H1 (cell line): ENCODE measurements around the gene MAPK8. TPM values are rescaled to one million over a fixed set of nuclear protein-coding genes. Genes with fewer than 3 reads are reported as not detected.

Source experiments
- CTCF ChIA-PET: fragments of 300-600 bp; sonication (Branson Sonifier 250); formaldehyde crosslinking; loops from one replicate; lab custom pipeline; 2021; ENCODE audit not compliant: partially characterized antibody; lab: Charles Lee
- POLR2A ChIA-PET: fragments of 300-600 bp; sonication (Branson Sonifier 250); formaldehyde crosslinking; loops from one replicate; lab custom pipeline; 2021; ENCODE audit warnings: inconsistent platforms; ENCODE audit not compliant: partially characterized antibody; lab: Charles Lee
- DNase-seq, 2 experiments: peaks; one replicate each; pipeline versions ENCODE4 v3.0.0 to v3.0.0-alpha.2; 2010 to 2022; ENCODE audit warnings: low spot score in 2 of 2, low read depth in 1 of 2, mixed read lengths in 1 of 2
- FAIRE-seq: peaks from 2 replicates; lab custom pipeline; 2011; peaks lifted over from hg19 to GRCh38; lab: Jason Lieb, UNC
- H2AFZ ChIP-seq: 2 replicates; pipeline ENCODE4 v1.8.1; 2012; ENCODE audit warnings: low read length, inconsistent platforms
- H2AK5ac ChIP-seq: 2 replicates; pipeline ENCODE4 v1.6.1; 2013; ENCODE audit warnings: low read depth, low read length
- H2BK120ac ChIP-seq: replicated peaks from 2 replicates; pipeline ENCODE3; 2013; ENCODE audit warnings: low read depth, low read length, inconsistent platforms
- H2BK12ac ChIP-seq: 2 replicates; pipeline ENCODE4 v1.6.1; 2013; ENCODE audit warnings: low read depth, low read length
- H2BK15ac ChIP-seq: 2 replicates; pipeline ENCODE4 v1.6.1; 2013; ENCODE audit warnings: low read length
- H2BK20ac ChIP-seq: 2 replicates; pipeline ENCODE4 v1.6.1; 2013; ENCODE audit warnings: low read length
- H2BK5ac ChIP-seq: 2 replicates; pipeline ENCODE4 v1.6.1; 2013; ENCODE audit warnings: low read depth, low read length
- H3K14ac ChIP-seq: 2 replicates; pipeline ENCODE4 v1.6.1; 2013; ENCODE audit warnings: inconsistent platforms; ENCODE audit not compliant: insufficient read length
- H3K18ac ChIP-seq: 2 replicates; pipeline ENCODE4 v1.6.1; 2013; ENCODE audit warnings: low read length; ENCODE audit errors: extremely low read depth
- H3K23ac ChIP-seq: 2 replicates; pipeline ENCODE4 v1.6.1; 2013; ENCODE audit warnings: inconsistent platforms; ENCODE audit not compliant: insufficient read length
- H3K23me2 ChIP-seq: 2 replicates; pipeline ENCODE4 v1.6.1; 2013; ENCODE audit warnings: low read depth, low read length
- H3K27ac ChIP-seq: 2 replicates; pipeline ENCODE4 v1.6.1; 2011; ENCODE audit warnings: low read depth, low read length, inconsistent platforms
- H3K27me3 ChIP-seq, 4 experiments: replicated peaks in 1 of 4; 1 replicate in 1 of 4; 2 replicates in 3 of 4; pipeline versions ENCODE4 v1.6.1 to v1.8.1; 2011 to 2013; ENCODE audit warnings: low read length in 3 of 4, mild to moderate bottlenecking in 3 of 4, inconsistent platforms in 2 of 4, mixed read lengths in 2 of 4, moderate library complexity in 1 of 4; ENCODE audit not compliant: control insufficient read depth in 3 of 4, insufficient read depth in 3 of 4; ENCODE audit errors: extremely low read depth in 1 of 4
- H3K36me3 ChIP-seq, 4 experiments: 2 replicates each; pipeline versions ENCODE4 v1.6.1 to v1.8.1; 2011 to 2013; ENCODE audit warnings: mild to moderate bottlenecking in 4 of 4, low read length in 3 of 4, moderate library complexity in 2 of 4, control low read depth in 1 of 4, inconsistent platforms in 1 of 4; ENCODE audit not compliant: insufficient read depth in 4 of 4, control insufficient read depth in 2 of 4
- H3K4ac ChIP-seq: replicated peaks from 2 replicates; pipeline ENCODE3; 2013; ENCODE audit warnings: low read length, low read depth, mixed read lengths, inconsistent platforms; ENCODE audit not compliant: insufficient read length
- H3K4me1 ChIP-seq, 4 experiments: replicated peaks in 1 of 4; 1 replicate in 1 of 4; 2 replicates in 3 of 4; pipeline versions ENCODE4 v1.6.1 to v1.8.1; 2011 to 2013; ENCODE audit warnings: low read length in 3 of 4, inconsistent platforms in 2 of 4, mixed read lengths in 1 of 4; ENCODE audit not compliant: insufficient read depth in 4 of 4, control insufficient read depth in 3 of 4
- H3K4me2 ChIP-seq, 2 experiments: 2 replicates each; pipeline versions ENCODE4 v1.6.1 to v1.8.1; 2011 to 2013; ENCODE audit warnings: low read depth in 2 of 2, low read length in 2 of 2, control low read depth in 1 of 2, inconsistent platforms in 1 of 2, mild to moderate bottlenecking in 1 of 2; ENCODE audit not compliant: insufficient read depth in 1 of 2
- H3K4me3 ChIP-seq, 4 experiments: fragments of 200-600, 300-600 bp in 1 of 4; sonication (generic), shearing (Covaris generic), sonication (Bioruptor Twin) in 1 of 4; 2 replicates each; pipeline versions ENCODE4 v1.5.1 to v1.8.1; 2011 to 2016; ENCODE audit warnings: low read length in 4 of 4, low read depth in 3 of 4, control low read depth in 2 of 4, inconsistent platforms in 2 of 4, mild to moderate bottlenecking in 2 of 4, mixed read lengths in 1 of 4, moderate library complexity in 1 of 4; ENCODE audit not compliant: insufficient read depth in 2 of 4; ENCODE audit errors: extremely low read depth in 1 of 4
- H3K56ac ChIP-seq: replicated peaks from 2 replicates; pipeline ENCODE3; 2013; ENCODE audit warnings: low read depth, mild to moderate bottlenecking, mixed read lengths, low read length, inconsistent platforms; ENCODE audit not compliant: insufficient read length
- H3K79me1 ChIP-seq: 2 replicates; pipeline ENCODE4 v1.6.1; 2013; ENCODE audit warnings: low read depth, low read length, control low read depth
- H3K79me2 ChIP-seq, 2 experiments: 2 replicates each; pipeline versions ENCODE4 v1.6.1 to v1.8.1; 2012 to 2013; ENCODE audit warnings: low read length in 2 of 2, mild to moderate bottlenecking in 2 of 2, inconsistent platforms in 1 of 2; ENCODE audit not compliant: insufficient read depth in 2 of 2, control insufficient read depth in 1 of 2
- H3K9ac ChIP-seq, 4 experiments: replicated peaks in 1 of 4; 1 replicate in 1 of 4; 2 replicates in 3 of 4; pipeline versions ENCODE4 v1.6.1 to v1.8.1; 2011 to 2013; ENCODE audit warnings: low read depth in 3 of 4, low read length in 3 of 4, control low read depth in 2 of 4, mild to moderate bottlenecking in 2 of 4, moderate library complexity in 2 of 4, inconsistent platforms in 1 of 4; ENCODE audit errors: extremely low read depth in 1 of 4
- H3K9me3 ChIP-seq, 2 experiments: 2 replicates each; pipeline versions ENCODE4 v1.6.1 to v1.8.1; 2012 to 2013; ENCODE audit warnings: mild to moderate bottlenecking in 2 of 2, moderate library complexity in 2 of 2, control low read depth in 1 of 2, inconsistent platforms in 1 of 2, low read depth in 1 of 2, low read length in 1 of 2, mixed read lengths in 1 of 2; ENCODE audit not compliant: insufficient read depth in 2 of 2
- H4K20me1 ChIP-seq, 2 experiments: replicated peaks in 1 of 2; 2 replicates each; pipeline versions ENCODE3 to v1.8.1; 2011 to 2013; ENCODE audit warnings: inconsistent platforms in 2 of 2, low read length in 2 of 2, mild to moderate bottlenecking in 1 of 2; ENCODE audit not compliant: insufficient read depth in 2 of 2, control insufficient read depth in 1 of 2
- H4K5ac ChIP-seq: 2 replicates; pipeline ENCODE4 v1.6.1; 2013; ENCODE audit warnings: low read length, low read depth, mixed read lengths, inconsistent platforms; ENCODE audit not compliant: insufficient read length
- H4K8ac ChIP-seq: 2 replicates; pipeline ENCODE4 v1.8.0; 2013; ENCODE audit warnings: mild to moderate bottlenecking, moderate library complexity, low read length, inconsistent platforms; ENCODE audit not compliant: insufficient read depth; ENCODE audit errors: extremely low read depth
- H4K91ac ChIP-seq: replicated peaks from 2 replicates; pipeline ENCODE3; 2013; ENCODE audit warnings: low read length, mixed read lengths, inconsistent platforms; ENCODE audit not compliant: insufficient read length
- MAFK ChIP-seq: IDR thresholded peaks from 2 replicates; pipeline ENCODE4 v1.6.1; 2012; ENCODE audit warnings: low read depth, mild to moderate bottlenecking, improper control_type of control experiment, low read length
- POU5F1 ChIP-seq: IDR thresholded peaks from 2 replicates; pipeline ENCODE4 v1.6.1; 2011; ENCODE audit warnings: low read depth, mild to moderate bottlenecking, low read length, moderate library complexity
- SP2 ChIP-seq: IDR thresholded peaks from 2 replicates; pipeline ENCODE4 v1.6.1; 2012; ENCODE audit warnings: mild to moderate bottlenecking, low read length, inconsistent platforms
- SUZ12 ChIP-seq: fragments of 200-600 bp; sonication (generic); IDR thresholded peaks from 2 replicates; pipeline ENCODE4 v1.6.1; 2012; ENCODE audit warnings: mild to moderate bottlenecking, inconsistent platforms, low read length, moderate library complexity, mixed read lengths
- WGBS, 2 experiments: shearing (Covaris generic) in 1 of 2; methylation state at CpG; one replicate each; pipeline versions ENCODE4 v1.1.6 to v1.1.7; 2013 to 2015; ENCODE audit warnings: low lambda C conversion rate in 2 of 2, mixed read lengths in 2 of 2, inconsistent platforms in 1 of 2, low coverage in 1 of 2, missing lambda C conversion rate in 1 of 2; ENCODE audit not compliant: insufficient replicate concordance in 2 of 2, insufficient coverage in 1 of 2, insufficient read length in 1 of 2; ENCODE audit errors: extremely low coverage in 1 of 2, missing lambda C conversion rate in 1 of 2; 5-methylcytosine and 5-hydroxymethylcytosine counted together
- polyA plus RNA-seq, 7 experiments: library from polyadenylated mRNA; depleted of rRNA in 3 of 7; stranded (reverse) in 5 of 7; unstranded in 2 of 7; fragments of >200 nt in 5 of 7; fragments of 200-250 nt in 2 of 7; gene quantifications; 1 replicate in 5 of 7; 2 replicates in 1 of 7; 4 replicates in 1 of 7; pipeline versions ENCODE4 v1.2.1 to v1.2.3, GENCODE V29; 2011 to 2013; ENCODE audit warnings: missing spikeins in 2 of 7, mixed read lengths in 2 of 7
- total RNA-seq: library from RNA; stranded (reverse); fragmentation: NEBNext Ultra II Directional; extraction: Animal tissue kit (Norgen Biotek cat#: 25700); gene quantifications from 2 replicates; pipeline ENCODE4 v1.2.1, GENCODE V29; 2021

The MAPK8 gene
- total and polyA plus RNA-seq, 2 of the 8 experiments (the other 6 are each of a cell fraction or from before 2014, with no cell fraction given) = 23.3 to 71.3 TPM

GRCh38 chr10:48272682-48273081, 33.8 kb upstream of the MAPK8 start:
- Histone ChIP-seq H3K4me1 (peaks cover 0 to 7% (median 1%) of the 10 kb centered on the region in 4 experiments; a peak in 2 of 7 replicates), H3K27ac (no peak overlapping the region), H3K9me3 (no peaks in the 10 kb centered on the region), H2AK5ac (no peak overlapping the region), H3K4ac (no peak overlapping the region), H3K36me3 (no peaks in the 10 kb centered on the region; a peak in 1 of 8 replicates), H3K4me3 (no peak overlapping the region), H2BK15ac (no peak overlapping the region), H3K14ac (no peak overlapping the region), H3K4me2 (no peak overlapping the region), H3K23me2 (peaks cover 2% of the 10 kb centered on the region; the same call in 1 of the 2 replicates), H2BK20ac (no peak overlapping the region), H3K56ac (no peak overlapping the region), H4K91ac (no peak overlapping the region), H2BK120ac (no peak overlapping the region), H3K18ac (no peak overlapping the region), H4K8ac (no peak overlapping the region), H3K9ac (no peak overlapping the region), H4K5ac (no peak overlapping the region), H2BK12ac (no peak overlapping the region), H3K79me2 (no peaks in the 10 kb centered on the region), H4K20me1 (no peaks in the 10 kb centered on the region), H2BK5ac (no peak overlapping the region), H3K23ac (no peak overlapping the region), H3K79me1 (no peaks in the 10 kb centered on the region), H3K27me3 (no peaks in the 10 kb centered on the region), H2AFZ (no peak overlapping the region)
- POLR2A ChIA-PET = no interaction called here
- DNase-seq = no peak
- CTCF ChIA-PET = interaction anchor here (0.6 to 1.7 kb wide), 5 partner anchors 17 to 252 kb away, joined by 3 to 8 read pairs (median 3); no protein-coding TSS in a partner anchor
- WGBS, 2 experiments = 92% methylated on average over 2 of the region's 2 CpGs; no CpG with 5 or more reads in 1 of the 2 experiments
- FAIRE-seq = no peak
- TF ChIP-seq POU5F1 (no peak), MAFK (no peak), SUZ12 (no peak), SP2 (no peak)
